ENCODE measurements around the gene OR5K4.
A peak's percentile ranks its signal among the peaks of the same experiment; 100 is the strongest.

Gene OR5K4, protein sequence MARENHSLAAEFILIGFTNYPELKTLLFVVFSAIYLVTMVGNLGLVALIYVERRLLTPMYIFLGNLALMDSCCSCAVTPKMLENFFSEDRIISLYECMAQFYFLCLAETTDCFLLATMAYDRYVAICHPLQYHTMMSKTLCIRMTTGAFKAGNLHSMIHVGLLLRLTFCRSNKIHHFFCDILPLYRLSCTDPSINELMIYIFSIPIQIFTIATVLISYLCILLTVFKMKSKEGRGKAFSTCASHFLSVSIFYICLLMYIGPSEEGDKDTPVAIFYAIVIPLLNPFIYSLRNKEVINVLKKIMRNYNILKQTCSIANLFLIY

DNA sequence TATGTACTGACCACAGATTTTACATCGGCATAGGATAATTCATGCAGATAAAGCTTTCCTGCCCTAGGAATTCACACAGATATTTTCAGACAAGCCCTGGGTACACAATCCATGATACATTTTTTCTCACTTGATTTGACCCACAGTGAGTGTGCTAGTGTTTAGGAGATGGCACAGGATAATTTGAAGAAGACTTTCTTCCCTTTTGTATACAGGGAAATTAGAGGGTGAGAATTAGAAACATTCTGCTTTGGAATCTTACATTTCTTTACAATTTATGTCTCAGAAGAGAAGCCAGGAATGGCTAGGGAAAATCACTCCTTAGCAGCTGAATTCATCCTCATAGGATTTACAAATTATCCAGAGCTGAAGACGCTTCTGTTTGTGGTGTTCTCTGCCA is at the start of gene OR5K4:
OR5K4 (plus strand) TSS at position 301 of the 400 bp plus-strand sequence; CDS start at position 301, 0 bp downstream.
- no peak for DNase-seq (ENCODE audit: low read depth in 2 of 2)

DNA sequence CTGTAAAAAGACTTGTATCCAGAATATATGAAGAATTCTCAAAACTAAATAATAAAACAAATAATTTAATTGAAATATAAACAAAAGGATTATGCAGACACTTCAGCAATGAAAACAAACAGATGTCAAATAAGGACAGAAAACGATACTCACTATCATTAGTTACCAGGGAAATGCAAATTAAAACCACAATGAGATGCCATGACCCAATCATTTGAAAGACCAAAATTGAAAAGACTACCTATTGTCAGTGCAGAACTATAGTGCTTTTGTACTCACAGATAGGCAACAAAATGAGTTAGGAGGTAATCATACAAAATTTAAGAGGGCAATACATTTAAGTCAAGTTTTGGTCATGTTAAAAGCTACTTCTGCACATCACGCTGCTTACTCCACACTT is 31.6 kb upstream of the OR5K4 start:
- DNase-seq (ENCODE audit: low read depth in 2 of 2): no peak

DNA sequence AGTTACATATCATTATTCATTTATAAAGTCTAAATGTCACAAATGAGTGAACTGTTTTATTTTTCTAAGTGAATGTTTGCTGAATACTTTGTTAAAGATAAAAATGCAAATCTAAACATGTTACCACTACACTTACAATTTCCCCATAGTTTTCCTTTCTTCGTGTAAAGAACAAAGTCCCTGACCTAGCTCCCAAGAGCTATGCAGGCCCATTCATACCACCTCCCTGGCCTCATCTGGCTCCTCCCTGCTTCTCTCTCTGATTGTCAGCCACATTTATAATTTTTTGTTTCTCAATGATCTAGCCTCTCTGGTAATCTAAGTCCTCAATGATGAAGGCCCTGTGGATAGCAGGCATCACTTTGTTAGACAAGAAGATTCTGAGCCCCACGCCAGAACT is 31.0 kb upstream of the OR5K4 start:
- DNase-seq (ENCODE audit: low read depth in 2 of 2): no peak

DNA sequence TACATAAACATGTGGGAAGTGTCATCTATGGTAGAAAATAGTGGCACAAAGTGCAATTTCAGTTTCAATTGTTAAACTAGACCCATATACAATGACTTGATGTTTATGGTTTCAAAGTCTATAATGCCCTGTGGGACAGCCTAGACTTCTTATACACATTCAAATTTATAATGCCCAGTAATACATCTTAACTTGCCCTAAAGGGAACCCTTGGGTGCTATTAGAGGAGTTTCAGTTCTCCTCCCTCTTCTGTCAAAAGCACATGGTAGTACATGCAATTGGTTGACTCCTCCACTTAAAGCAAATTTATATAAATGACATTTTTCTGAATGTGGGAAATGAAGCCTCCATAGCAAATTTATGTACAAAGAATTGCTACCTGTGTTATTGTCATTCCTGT is 30.2 kb upstream of the OR5K4 start:
- no peak for DNase-seq (ENCODE audit: low read depth in 2 of 2)

DNA sequence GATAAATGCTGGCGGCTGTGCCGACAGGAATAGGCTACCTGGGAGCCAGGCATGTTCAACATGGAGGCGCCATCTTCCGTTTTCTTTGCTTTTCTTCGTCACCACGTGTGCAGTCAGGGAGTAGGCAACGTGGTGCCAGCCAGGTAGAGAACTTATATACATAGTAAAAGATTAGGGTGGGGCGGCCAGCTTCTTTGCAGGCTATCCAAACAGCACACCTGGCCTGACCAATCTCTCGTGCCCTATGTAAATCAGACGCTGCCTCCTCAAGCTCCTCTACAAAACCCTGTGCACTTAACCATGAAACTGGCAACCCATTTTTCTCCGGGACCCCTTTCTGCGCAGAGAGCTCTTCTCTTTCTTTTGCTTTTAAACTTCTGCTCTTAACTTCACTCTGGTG is 28.6 kb upstream of the OR5K4 start:
- no peak for DNase-seq (ENCODE audit: low read depth in 2 of 2)

DNA sequence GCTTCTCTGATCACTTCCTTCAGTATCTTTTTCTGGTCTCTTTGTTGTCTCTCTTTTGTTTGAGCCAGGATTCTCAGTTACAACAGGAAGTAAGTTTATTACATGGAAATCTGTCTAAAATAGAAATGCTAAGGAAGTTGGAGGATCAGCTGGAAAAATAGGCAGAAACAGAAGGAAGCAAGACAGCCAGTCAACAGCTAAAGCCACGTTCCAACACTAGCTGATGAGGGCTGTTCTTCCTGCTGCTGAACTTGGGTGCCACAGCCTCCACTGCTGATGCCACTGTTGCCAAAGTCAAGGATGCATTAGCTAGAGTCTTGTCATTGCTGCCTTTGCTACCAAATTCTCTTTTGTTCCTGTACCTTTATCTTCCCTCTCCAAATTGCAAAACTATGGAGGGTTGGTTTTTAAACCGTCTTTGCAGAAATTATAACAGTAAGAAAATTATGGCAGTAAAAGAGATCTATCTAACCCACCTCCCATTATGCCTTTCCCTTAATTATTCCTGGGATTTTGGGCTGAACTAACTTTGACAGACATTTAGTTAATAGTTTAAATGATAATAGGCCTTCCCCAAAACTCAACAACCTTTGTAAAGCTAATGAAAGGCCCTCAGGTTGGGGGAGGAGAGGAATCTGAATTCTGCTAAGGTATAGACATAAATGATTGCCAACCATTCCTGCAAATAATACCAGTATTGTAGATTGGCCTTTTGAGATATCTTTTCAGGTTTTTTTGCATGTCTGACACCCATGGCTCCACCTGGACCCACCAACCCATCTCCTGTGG is 27.4 kb upstream of the OR5K4 start:
- DNase-seq (ENCODE audit: low read depth in 2 of 2): no peak

DNA sequence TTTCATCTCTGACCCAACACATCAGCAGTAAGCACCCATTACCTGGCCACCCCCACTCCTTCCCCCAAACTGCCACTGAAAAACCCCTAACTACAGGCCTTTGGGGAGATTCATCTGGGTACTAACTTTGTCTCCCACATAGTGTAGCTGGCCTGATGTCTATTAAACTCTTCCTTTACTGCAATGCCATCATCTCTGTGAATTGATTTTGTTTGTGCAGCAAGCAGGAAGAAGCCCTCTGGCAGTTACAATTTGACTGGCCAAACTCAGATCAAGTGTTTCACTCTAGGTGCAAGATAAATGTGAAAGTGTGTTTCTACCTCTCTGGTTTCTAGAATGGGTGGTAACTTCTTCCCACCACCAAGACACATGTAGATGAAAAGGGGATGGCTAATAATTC is 26.7 kb upstream of the OR5K4 start:
- no peak for DNase-seq (ENCODE audit: low read depth in 2 of 2)

DNA sequence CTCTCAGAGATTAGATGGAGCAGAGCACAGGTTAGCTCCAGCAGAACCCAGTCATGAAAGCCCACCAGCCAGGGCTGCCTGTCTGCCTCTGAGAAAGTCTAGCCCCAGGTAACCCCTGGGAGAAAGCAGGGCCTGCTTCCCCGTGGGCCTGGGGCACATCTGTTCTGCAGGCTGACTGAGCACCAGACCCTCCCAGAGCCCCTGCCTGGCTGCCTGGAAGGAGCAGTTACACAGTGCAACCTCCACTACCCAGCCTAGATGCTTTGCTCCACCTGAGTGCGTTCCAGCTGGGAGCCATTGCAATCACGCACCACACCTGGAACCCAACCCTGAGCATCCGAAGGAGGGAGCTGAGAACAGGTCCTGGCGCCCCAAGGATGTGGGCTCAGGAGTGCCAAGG is 24.7 kb upstream of the OR5K4 start:
- no peak for DNase-seq (ENCODE audit: low read depth in 2 of 2)

DNA sequence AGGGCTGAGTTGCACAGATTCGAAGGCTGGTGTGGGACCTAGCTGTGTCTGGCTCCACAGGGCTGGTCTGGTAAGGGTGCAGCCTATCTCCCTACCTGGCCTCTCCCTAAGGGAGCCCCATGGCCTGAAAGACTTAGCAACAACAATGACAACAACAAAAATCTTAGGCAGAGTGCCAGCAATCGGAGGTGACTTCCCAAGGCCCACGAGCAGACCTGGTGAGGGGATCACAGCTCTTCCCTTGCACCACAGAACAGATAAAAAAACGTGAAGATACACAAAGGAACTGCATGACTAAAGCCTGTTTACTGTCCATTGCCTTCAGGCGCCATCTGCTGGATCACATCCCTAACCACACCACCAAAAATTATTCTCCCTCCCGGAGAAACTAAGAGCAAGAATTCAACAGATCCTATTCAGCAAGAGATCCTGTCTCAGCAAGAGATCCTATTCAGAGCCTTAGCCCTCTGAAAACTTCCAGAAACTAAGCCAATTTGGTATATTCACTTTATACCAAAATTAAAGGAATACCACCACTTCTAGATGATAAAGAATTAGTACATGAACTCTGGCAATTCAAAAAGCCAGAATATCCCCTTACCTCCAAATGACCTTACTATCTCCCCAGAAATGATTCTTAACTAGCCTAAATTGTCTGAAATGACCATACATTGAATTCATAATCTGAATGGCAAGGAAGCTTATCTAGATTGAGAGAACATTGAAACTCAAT is 24.1 kb upstream of the OR5K4 start:
- DNase-seq (ENCODE audit: low read depth in 2 of 2): peak in 1 of 2 donors; percentile 25

DNA sequence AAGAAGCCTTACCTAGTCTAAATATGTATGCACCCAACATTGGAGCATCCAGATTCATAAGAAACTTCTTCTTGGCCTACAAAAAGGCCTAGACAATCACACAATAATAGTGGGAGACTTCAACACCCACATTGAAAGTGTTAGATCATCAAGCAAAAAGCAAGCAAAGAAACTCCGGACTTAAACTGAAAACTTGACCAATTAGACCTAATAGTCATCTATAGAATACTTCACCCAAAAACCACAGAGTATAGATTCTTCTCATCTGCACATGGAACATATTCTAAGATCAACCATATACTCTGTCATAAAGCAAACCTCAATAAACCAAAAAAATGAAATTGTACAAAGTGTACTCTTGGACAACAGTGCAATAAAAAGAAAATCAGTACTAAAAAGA is 22.3 kb upstream of the OR5K4 start:
- DNase-seq (ENCODE audit: low read depth in 2 of 2): no peak

DNA sequence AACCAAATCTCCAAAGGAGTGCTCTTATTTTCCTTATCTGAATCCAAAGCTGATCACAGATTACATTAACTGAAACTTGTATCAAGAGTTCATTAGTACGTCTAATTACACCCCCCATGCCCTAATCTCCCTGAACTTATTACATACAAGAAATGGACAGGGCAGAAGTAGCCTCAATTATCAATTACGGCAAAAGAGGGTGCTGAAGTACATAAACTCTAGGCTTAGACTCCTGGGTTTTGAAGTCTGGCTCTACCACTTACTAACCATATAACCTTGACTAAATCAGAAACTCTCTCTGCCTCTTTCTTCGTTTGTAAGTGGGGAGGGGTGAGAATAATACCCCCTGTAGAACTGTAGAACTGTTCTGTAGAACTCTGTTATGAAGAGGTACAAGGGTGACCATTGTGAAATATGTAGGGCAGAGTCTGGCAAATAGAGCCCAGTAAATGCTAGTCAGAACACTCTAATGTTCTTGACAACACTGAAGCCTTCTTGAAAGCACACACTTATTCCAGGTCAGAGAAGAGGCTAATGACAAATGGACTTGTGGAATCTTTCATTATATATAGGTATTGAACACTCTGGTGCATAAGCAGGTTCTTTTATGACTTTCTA is 19.6 kb upstream of the OR5K4 start:
- no peak for DNase-seq (ENCODE audit: low read depth in 2 of 2)

DNA sequence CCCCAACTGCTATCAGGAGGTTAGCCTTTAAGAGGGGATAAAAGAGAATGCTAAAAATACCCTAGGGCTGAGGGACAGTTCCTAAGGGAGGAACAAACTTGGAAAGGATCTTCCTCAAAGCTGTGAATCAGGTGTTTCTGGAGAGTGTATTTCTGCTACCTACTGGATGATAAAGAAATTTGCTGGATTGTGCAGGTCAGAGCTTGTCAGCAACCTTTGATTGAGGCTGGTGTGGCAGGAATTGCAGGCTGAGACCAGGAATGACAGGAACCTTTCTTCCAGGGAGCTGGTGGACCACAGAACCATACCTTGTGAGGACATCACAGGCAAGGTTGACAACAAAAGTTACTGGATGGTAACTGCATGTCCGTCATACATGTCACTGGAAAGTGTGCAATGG is 14.6 kb upstream of the OR5K4 start:
- DNase-seq (ENCODE audit: low read depth in 2 of 2): no peak

DNA sequence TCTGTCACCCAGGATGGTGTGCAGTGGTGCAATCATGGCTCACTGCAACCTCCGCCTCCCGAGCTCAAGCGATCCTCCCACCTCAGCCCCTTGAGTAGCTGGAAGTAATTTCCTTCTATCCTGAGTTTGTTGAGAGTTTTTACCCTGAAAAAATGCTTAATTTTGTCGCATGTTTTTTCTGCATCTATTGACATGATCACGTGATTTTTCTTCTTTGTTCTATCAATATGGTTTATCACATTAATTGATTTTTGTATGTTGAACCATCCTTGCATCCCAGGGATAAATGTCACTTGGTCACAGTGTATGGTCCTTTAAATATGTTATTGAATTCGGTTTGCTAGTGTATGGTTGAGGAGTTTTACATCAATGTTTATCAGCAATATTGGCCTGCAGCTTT is 11.9 kb upstream of the OR5K4 start:
- no peak for DNase-seq (ENCODE audit: low read depth in 2 of 2)

DNA sequence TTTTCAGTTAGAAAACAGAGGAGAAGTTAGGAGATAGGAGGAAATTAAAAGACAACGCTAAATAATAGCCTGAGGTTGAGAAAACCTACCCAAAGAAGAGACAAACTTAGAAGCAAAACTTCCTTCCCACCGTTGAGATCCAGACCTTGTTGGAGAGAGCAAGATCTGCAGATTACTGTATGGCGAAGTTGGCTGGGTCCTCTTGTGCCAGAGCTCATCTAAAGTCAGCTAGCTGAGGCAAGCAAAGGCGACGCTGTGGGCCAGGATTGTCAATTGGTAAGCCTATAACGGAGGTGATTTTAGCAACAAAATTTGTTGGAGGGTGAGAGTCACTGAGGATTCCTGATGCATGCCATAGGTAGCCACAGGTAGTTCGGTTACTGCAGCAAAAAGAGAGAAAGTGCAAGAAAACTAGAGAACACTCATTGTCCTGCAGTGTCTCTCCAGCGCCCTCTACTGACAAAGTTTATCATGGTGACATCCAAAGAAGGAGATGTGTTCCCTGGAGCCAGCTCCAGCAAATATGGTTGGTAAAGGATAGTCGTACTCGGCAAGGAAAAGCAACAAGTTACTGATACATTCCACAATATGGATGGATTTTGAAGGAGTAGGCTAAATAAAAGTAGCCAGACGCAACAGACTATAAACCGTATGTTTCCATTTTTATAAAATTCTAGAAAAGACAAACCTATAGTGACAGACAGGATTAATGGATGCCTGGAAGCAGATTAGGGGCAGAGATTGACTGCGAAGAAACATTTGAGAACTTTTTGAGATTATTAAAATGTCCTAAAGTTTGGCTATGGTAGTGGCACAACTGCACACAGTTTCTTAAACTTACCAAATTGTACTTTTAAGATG is 9.8 kb upstream of the OR5K4 start:
- DNase-seq (ENCODE audit: low read depth in 2 of 2): peak in 1 of 2 donors; percentile 23

DNA sequence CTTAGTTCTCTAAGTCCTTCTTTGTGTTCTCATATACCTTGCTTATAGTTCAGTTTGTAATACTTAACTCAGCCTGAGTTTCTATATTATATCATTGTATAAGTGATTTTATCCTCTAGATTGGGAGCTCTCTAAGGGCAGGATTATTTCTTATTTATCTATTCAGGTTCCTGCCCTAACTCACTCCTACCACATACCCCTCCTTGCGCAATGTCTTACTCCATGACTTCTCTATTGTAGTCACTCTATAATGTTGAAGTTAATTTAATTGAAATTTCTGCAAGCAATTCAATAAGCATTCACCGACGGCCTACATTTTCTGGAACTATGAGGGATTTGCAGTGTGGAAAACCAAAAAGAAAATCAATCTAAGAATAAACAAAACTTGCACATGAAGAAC is 3.6 kb upstream of the OR5K4 start:
- DNase-seq (ENCODE audit: low read depth in 2 of 2): no peak

DNA sequence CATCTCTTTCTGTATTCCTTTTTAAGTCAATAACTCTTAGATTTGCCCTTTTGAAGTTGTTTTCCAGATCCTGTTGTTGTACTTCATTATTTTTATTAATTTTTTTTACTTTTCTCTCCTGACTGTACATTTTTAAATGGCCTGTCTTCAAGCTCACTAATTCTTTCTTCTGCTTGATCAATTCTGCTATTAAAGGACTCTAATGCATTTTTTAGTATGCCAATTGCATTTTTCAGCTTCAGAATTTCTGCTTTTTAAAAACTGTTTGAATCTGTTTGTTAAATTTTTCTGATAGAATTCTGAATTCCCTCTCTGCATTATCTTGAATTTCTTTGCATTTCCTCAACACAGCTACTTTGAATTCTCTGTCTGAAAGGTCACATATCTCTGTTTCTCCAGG is 5.6 kb downstream of the OR5K4 start:
- DNase-seq (ENCODE audit: low read depth in 2 of 2): no peak

DNA sequence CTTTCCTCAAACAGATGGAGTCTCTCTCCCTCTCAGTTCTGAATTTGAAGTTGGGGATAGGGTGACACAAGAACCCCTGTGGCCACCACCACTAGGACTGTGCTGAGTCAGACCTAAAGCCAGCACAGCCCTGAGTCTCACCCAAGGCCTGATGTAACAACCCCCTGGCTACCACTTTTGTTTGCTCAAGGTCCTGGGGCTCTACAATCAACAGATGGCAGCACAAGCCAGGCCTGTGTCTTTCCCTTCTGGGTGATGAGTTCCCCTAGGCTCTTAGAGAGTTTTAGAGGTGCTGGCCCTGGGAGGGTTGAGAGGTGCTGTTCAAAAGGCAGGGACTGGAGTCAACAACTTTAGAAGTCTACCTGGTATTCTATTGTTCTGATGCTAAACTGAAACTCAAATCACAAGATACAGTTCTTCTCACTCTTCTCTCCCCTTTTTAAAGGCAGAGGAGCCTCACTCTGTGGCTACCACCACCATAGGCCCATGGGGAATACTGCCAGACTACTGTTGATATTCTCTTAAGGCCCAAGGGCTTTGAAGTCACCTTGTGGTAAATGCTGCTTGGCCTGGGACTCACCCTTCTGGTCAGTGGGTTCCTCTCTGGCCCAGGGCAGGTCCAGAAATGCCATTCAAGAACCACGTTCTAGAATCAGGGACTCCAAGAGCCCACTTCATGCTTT is 6.5 kb downstream of the OR5K4 start:
- no peak for DNase-seq (ENCODE audit: low read depth in 2 of 2)

DNA sequence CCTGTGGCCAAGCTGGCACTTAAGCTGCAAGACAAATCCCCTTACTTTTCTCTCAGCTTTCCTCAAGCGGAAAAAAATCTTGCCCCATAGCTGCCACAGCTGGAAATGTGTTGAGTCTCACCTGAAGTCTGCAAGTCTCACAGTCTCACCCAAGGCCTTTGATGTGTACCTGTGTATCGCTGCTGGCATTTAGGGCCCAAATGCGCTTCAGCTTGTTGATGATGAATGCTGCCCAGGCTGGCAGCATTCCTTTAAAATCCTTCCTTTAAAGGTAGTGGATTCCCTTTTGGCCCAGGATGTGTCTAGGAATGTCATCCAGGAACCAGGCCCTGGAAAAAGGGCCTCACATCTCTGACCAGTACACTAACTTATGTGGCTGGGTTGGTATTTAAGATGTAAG is 7.0 kb downstream of the OR5K4 start:
- no peak for DNase-seq (ENCODE audit: low read depth in 2 of 2)

DNA sequence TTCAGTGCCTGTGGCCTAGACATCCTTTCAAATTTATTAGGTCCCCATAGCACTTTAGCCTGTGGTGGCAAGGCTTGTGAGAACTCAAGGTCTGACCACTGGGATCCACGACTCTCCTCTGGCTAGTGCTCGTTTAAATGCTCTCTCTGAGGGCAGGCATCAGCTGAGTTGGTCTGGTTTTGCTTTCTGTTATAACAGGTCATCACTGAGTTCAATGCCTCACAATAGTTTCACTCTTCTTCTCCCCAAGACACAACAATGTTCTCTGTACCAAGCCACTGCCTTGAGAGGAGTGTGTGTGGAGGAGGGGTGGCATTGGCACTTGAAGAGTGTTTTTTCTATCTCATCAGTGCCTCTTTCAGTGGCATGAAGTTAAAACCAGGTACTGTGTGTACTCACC is 7.6 kb downstream of the OR5K4 start:
- no peak for DNase-seq (ENCODE audit: low read depth in 2 of 2)

DNA sequence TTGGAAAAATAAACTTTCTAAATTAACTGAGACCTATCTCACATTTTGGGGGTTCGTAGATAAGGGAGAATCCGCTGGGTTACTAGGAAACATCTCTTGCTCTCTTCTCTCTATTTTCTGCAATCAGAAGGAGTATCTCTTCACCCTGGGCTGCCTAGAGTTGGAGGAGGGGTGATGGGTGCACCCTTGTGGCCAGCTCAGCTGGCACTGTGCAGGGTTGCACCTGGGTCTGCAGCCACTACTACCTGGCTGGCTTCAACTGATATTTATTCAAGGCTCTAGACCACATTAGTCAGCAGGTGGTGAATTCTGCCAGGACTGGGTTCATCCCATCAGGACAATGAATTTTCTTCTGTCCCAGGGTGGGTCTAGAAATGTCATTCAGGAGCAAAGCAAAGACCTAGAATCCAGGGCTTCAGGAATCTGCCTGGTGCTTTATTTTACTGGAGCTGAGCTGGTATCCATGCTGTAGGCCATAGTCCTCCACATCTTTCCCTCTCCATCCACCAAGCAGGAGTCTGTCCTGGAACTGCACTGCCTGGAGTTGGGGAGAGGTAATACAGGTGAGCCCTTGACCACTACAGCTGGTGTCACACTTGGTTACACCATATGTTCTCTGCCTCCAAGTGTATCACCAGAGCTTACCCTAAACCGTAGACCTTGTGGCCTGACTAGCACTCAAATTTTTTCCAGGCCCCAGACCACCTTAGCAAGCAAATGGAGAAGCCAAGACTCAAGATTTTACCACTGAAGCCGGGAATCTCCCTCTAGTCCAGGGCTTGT is 14.0 kb downstream of the OR5K4 start:
- DNase-seq (ENCODE audit: low read depth in 2 of 2): no peak
